IMR-90 (cell line): ENCODE measurements around the gene CEBPB. TPM values are rescaled to one million over a fixed set of nuclear protein-coding genes. Genes with fewer than 3 reads are reported as not detected.
A peak's percentile ranks its signal among the peaks of the same experiment; 100 is the strongest.

Experiments
- ATAC-seq: fragments of 200-7000 bp; cut with Tn5 transposase; 2 replicates; pipeline ENCODE4 v1.9.1; 2020; ENCODE audit warnings: low read depth, mild to moderate bottlenecking, moderate library complexity
- BruUV-seq: library from RNA; stranded (reverse); fragments of 400-500 nt; replicated peaks from 2 replicates; lab custom pipeline; 2021; lab: Mats Ljungman, UMichigan
- CTCF ChIA-PET: fragments of 300-600 bp; formaldehyde crosslinking; extraction: SDS; loops from one replicate; lab custom pipeline; 2021; ENCODE audit warnings: antibody characterized with exemption; lab: Yijun Ruan, JAX
- POLR2A ChIA-PET: fragments of 300-600 bp; sonication (Branson Sonifier 250); formaldehyde crosslinking; loops from one replicate; lab custom pipeline; 2022; ENCODE audit warnings: antibody characterized with exemption; ENCODE audit not compliant: unreplicated experiment; lab: Charles Lee
- DNase-seq: peaks from one replicate; pipeline ENCODE4 v3.0.0; 2013
- H2AFZ ChIP-seq: replicated peaks from 2 replicates; pipeline ENCODE3; 2013; ENCODE audit warnings: low read length, mild to moderate bottlenecking; ENCODE audit not compliant: poor library complexity
- H2AK5ac ChIP-seq: 2 replicates; pipeline ENCODE4 v1.6.1; 2013; ENCODE audit warnings: low read depth, low read length, inconsistent platforms
- H2AK9ac ChIP-seq: replicated peaks from 2 replicates; pipeline ENCODE3; 2013; ENCODE audit warnings: mild to moderate bottlenecking, low read depth, low read length, moderate library complexity; ENCODE audit not compliant: poor library complexity
- H2BK120ac ChIP-seq: 2 replicates; pipeline ENCODE4 v1.6.1; 2013; ENCODE audit warnings: low read depth, low read length, inconsistent platforms
- H2BK15ac ChIP-seq: 3 replicates; pipeline ENCODE4 v1.6.1; 2013; ENCODE audit warnings: low read depth, low read length, inconsistent platforms
- H2BK20ac ChIP-seq: 2 replicates; pipeline ENCODE4 v1.6.1; 2013; ENCODE audit warnings: low read depth, mild to moderate bottlenecking, inconsistent platforms, low read length, moderate library complexity
- H2BK5ac ChIP-seq: 2 replicates; pipeline ENCODE4 v1.6.1; 2013; ENCODE audit warnings: mild to moderate bottlenecking, low read depth, low read length, inconsistent platforms; ENCODE audit not compliant: poor library complexity, severe bottlenecking
- H3K14ac ChIP-seq: replicated peaks from 2 replicates; pipeline ENCODE4 v1.6.1; 2013; ENCODE audit warnings: low read depth, low read length, inconsistent platforms
- H3K18ac ChIP-seq: 2 replicates; pipeline ENCODE4 v1.6.1; 2013; ENCODE audit warnings: low read depth, low read length, control low read depth
- H3K23ac ChIP-seq: 2 replicates; pipeline ENCODE4 v1.6.1; 2013; ENCODE audit warnings: low read depth, low read length, inconsistent platforms
- H3K27ac ChIP-seq: 2 replicates; pipeline ENCODE4 v1.5.1; 2013; ENCODE audit warnings: mild to moderate bottlenecking, control low read depth, low read length; ENCODE audit not compliant: insufficient read depth
- H3K27me3 ChIP-seq: 2 replicates; pipeline ENCODE4 v1.6.1; 2013; ENCODE audit warnings: low read length; ENCODE audit not compliant: control insufficient read depth, insufficient read depth
- H3K36me3 ChIP-seq: 2 replicates; pipeline ENCODE4 v1.6.1; 2013; ENCODE audit warnings: low read length, mixed read lengths; ENCODE audit not compliant: control insufficient read depth, insufficient read depth
- H3K4ac ChIP-seq: 2 replicates; pipeline ENCODE4 v1.6.1; 2013; ENCODE audit warnings: low read depth, low read length, inconsistent platforms
- H3K4me1 ChIP-seq: 2 replicates; pipeline ENCODE4 v1.6.1; 2013; ENCODE audit warnings: low read length, mixed read lengths; ENCODE audit not compliant: control insufficient read depth, insufficient read depth
- H3K4me2 ChIP-seq: 2 replicates; pipeline ENCODE4 v1.6.1; 2013; ENCODE audit warnings: low read depth, mild to moderate bottlenecking, control low read depth, low read length, moderate library complexity
- H3K4me3 ChIP-seq: 2 replicates; pipeline ENCODE4 v1.5.1; 2013; ENCODE audit warnings: low read depth, mild to moderate bottlenecking, control low read depth, low read length, moderate library complexity; ENCODE audit not compliant: insufficient read depth
- H3K56ac ChIP-seq: 2 replicates; pipeline ENCODE4 v1.6.1; 2013; ENCODE audit warnings: low read length, inconsistent platforms; ENCODE audit not compliant: insufficient read depth; ENCODE audit errors: extremely low read depth
- H3K79me1 ChIP-seq, 2 experiments: 2 replicates each; pipeline ENCODE4 v1.6.1; 2013; ENCODE audit warnings: low read length in 2 of 2, inconsistent platforms in 1 of 2, low read depth in 1 of 2
- H3K9ac ChIP-seq: 2 replicates; pipeline ENCODE4 v1.6.1; 2013; ENCODE audit warnings: low read depth, low read length, control low read depth
- H3K9me1 ChIP-seq: 2 replicates; pipeline ENCODE4 v1.6.1; 2013; ENCODE audit warnings: low read length, inconsistent platforms; ENCODE audit not compliant: insufficient read depth
- H3K9me3 ChIP-seq: 2 replicates; pipeline ENCODE4 v1.6.1; 2013; ENCODE audit warnings: low read length; ENCODE audit not compliant: control insufficient read depth, insufficient read depth
- H4K20me1 ChIP-seq: 2 replicates; pipeline ENCODE4 v1.6.1; 2013; ENCODE audit warnings: low read length, inconsistent platforms; ENCODE audit not compliant: insufficient read depth
- H4K5ac ChIP-seq: 2 replicates; pipeline ENCODE4 v1.6.1; 2013; ENCODE audit warnings: mild to moderate bottlenecking, low read depth, low read length, control low read depth
- H4K8ac ChIP-seq, 2 experiments: 2 replicates each; pipeline ENCODE4 v1.6.1; 2013; ENCODE audit warnings: low read depth in 2 of 2, low read length in 2 of 2, control low read depth in 1 of 2, inconsistent platforms in 1 of 2
- H4K91ac ChIP-seq: 2 replicates; pipeline ENCODE4 v1.6.1; 2013; ENCODE audit warnings: low read depth, low read length, inconsistent platforms; ENCODE audit not compliant: insufficient read depth
- BHLHE40 ChIP-seq: fragments of 150-350 bp; IDR thresholded peaks from 2 replicates; pipeline ENCODE4 v1.6.1; 2016; ENCODE audit warnings: mild to moderate bottlenecking, low read depth, low read length
- MAZ ChIP-seq: IDR thresholded peaks from 2 replicates; pipeline ENCODE4 v1.6.1; 2012; ENCODE audit warnings: low read depth, mild to moderate bottlenecking, low read length, improper control_type of control experiment, moderate library complexity, borderline replicate concordance
- POLR2A ChIP-seq: IDR thresholded peaks from 2 replicates; pipeline ENCODE4 v1.6.1; 2012; ENCODE audit warnings: mild to moderate bottlenecking, low read depth, low read length
- RFX5 ChIP-seq: IDR thresholded peaks from 2 replicates; pipeline ENCODE4 v1.8.0; 2012; ENCODE audit warnings: low read depth, mild to moderate bottlenecking, low read length, moderate library complexity
- SMC3 ChIP-seq: fragments of 150-350 bp; IDR thresholded peaks from 2 replicates; pipeline ENCODE4 v1.6.1; 2016; ENCODE audit warnings: low read depth, mild to moderate bottlenecking, antibody characterized with exemption, low read length, moderate library complexity
- WGBS, 2 experiments: methylation state at CpG; one replicate each; pipeline versions ENCODE4 v1.1.5 to v1.1.7; 2013; ENCODE audit warnings: missing lambda C conversion rate in 2 of 2; ENCODE audit not compliant: insufficient read length in 1 of 2; ENCODE audit errors: extremely low coverage in 2 of 2; 5-methylcytosine and 5-hydroxymethylcytosine counted together
- dilution Hi-C: fragments of 300-500 bp; cut with HindIII; formaldehyde crosslinking; loops from one replicate; pipeline ENCODE4 v1.14.3; 2018; ENCODE audit warnings: low sequenced_read_pairs; ENCODE audit not compliant: unreplicated experiment
- in situ Hi-C: fragments of 300-500 bp; cut with MboI; formaldehyde crosslinking; loops from 3 replicates; pipeline ENCODE4 v1.14.3; 2019; ENCODE audit warnings: low sequenced_read_pairs, inconsistent platforms, mixed read lengths
- intact Hi-C: fragments of 100-400 bp; cut with micrococcal nuclease; formaldehyde crosslinking; loops from 2 replicates; pipeline ENCODE4 v1.10.0; 2022
- polyA plus RNA-seq, 3 experiments: library from polyadenylated mRNA; depleted of rRNA; stranded (reverse); fragments of >200 nt; gene quantifications; 2 replicates each; pipeline ENCODE4 v1.2.3, GENCODE V29; 2012; ENCODE audit warnings: low replicate concordance in 1 of 3
- total RNA-seq: library from RNA; depleted of rRNA; stranded (reverse); fragments of >200 nt; gene quantifications from 2 replicates; pipeline ENCODE4 v1.2.3, GENCODE V29; 2012

Gene CEBPB
- total and polyA plus RNA-seq, 2 of the 4 experiments (the other 2 are of a cell fraction) = 3.4 to 17.4 TPM

GRCh38 chr20:50188287-50188688, 2.3 kb upstream of the CEBPB start:
- Histone ChIP-seq H3K79me1 (peaks cover 0 to 9% of the 10 kb centered on the region in 2 experiments; a peak in 2 of 4 replicates), H3K4me1 (peaks cover 5% of the 10 kb centered on the region), H3K36me3 (peaks cover 9% of the 10 kb centered on the region), H3K56ac (no peak overlapping the region), H4K5ac (no peak overlapping the region), H3K14ac (0 out of 2 replicates have a peak overlapping the region, but pooled peaks have one; percentile 24), H4K8ac (0 out of 4 replicates have a peak overlapping the region, but pooled peaks of 1 of the 2 experiments have one; percentile 9), H4K91ac (no peak overlapping the region), H3K27me3 (no peaks in the 10 kb centered on the region), H3K27ac (no peak overlapping the region), H3K23ac (no peak overlapping the region), H2AK9ac (peak overlapping the region; percentile 10), H3K18ac (no peak overlapping the region), H3K9ac (no peak overlapping the region), H3K4ac (0 out of 2 replicates have a peak overlapping the region, but pooled peaks have one; percentile 3), H2AFZ (peak overlapping the region; percentile 2), H3K4me2 (no peak overlapping the region), H2BK120ac (no peak overlapping the region), H2BK5ac (no peak overlapping the region), H3K4me3 (no peak overlapping the region), H2BK15ac (peak overlapping the region; percentile 25; the same call in 1 of the 3 replicates), H3K9me3 (no peaks in the 10 kb centered on the region), H2AK5ac (peak overlapping the region; percentile 40; the same call in 1 of the 2 replicates), H2BK20ac (no peak overlapping the region; the same call in 1 of the 2 replicates), H3K9me1 (no peaks in the 10 kb centered on the region), H4K20me1 (peaks cover 17% of the 10 kb centered on the region)
- 90% methylated on average over 2 of the region's 6 CpGs; no CpG with 5 or more reads in 1 of the 2 experiments for WGBS, 2 experiments
- dilution Hi-C loops (no loop called here), in situ Hi-C loops (loop anchor here (5.0 to 10.0 kb wide), 4 partner anchors 274 to 597 kb away; no protein-coding TSS in a partner anchor), intact Hi-C loops (loop anchor here (5.0 kb wide), 1 partner anchor 554 kb away; no protein-coding TSS in a partner anchor)
- DNase-seq = no peak
- CTCF ChIA-PET = interaction anchor here (0.9 to 2.5 kb wide), 3 partner anchors 117 to 391 kb away, joined by 3 to 12 read pairs (median 3); no protein-coding TSS in a partner anchor
- POLR2A ChIA-PET = no interaction called here
- ATAC-seq = no peak
- no peak for TF ChIP-seq POLR2A
- no peak for TF ChIP-seq BHLHE40
- no peak for TF ChIP-seq RFX5
- TF ChIP-seq MAZ = no peak
- TF ChIP-seq SMC3 = no peak
- no TSS peak for BruUV-seq
